GOT3 (cell line): ENCODE data around the gene RTL10.
"Not testable (repeated sequence)": the region's sequence is repeated elsewhere in the genome, so short reads cannot be mapped to it uniquely, and the experiment has no call there.

Source experiments
- DNase-seq: peaks from one replicate; lab custom pipeline; 2025; ENCODE audit warnings: mixed read lengths; lab: John Stamatoyannopoulos, UW

The RTL10 gene

DNA sequence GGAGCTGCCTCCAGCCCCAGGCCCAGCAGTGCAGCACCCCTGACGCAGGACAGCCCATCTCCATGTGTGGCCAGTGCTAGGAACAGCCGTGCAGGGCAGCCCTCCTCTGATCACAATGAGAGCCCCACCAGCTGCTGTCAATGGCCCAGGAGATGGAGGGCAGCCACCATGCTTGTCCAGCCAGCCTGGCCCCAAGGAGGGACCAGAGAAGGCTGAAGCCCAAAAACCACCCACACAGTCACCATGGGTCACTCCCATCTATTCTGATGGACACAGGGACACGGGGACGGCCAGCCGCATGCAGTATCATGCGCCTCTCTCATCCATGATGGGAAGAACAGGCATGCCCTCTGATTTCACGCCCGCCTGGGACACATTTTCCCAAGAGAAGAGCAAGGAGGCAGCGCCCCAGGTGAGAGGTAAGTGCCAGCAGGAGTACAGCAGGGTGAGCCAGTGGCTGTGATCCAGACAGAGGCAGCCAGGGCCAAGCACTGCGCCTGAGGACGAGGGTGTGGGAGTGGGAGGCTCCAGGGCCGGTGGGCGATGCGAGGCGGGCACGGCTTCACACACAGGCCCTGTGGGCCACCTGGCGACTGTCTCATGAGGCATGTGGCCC, 33.6 kb upstream of the RTL10 start:
- no peak for DNase-seq

DNA sequence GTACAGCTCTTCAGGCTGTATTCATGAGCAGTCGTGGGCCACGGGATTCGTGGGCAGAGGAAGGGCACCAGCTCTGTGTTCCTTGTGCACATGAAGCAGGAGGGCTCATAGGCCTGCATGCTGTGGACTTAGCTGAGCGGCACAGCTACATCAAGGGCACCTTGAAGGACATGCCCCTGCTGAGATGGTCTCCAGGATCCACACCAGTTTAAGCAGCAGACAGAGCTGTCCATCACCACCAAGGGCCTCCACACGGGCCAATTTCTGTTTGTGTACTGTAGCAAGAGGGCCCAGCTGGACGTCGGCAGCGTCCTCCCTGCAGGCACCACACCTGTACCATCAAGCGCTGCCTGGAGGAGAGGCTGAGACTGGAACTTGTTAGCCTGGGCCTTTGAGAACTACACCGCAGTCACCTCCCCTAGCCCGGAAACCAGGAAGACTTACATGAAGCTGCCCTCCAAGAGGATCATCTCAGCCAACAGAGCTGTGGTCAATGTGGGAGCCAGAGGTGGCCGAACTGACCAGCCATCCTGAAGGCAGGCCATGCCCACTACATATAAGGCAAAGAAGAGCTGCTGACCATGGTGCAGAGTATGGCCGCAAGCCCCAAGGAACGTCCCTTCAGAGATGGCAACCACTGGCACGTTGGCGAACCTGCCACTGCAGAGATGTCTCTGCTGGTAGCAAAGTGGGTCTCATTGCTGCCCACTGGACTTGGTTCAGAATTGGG, 32.7 kb upstream of the RTL10 start:
- DNase-seq: no peak

DNA sequence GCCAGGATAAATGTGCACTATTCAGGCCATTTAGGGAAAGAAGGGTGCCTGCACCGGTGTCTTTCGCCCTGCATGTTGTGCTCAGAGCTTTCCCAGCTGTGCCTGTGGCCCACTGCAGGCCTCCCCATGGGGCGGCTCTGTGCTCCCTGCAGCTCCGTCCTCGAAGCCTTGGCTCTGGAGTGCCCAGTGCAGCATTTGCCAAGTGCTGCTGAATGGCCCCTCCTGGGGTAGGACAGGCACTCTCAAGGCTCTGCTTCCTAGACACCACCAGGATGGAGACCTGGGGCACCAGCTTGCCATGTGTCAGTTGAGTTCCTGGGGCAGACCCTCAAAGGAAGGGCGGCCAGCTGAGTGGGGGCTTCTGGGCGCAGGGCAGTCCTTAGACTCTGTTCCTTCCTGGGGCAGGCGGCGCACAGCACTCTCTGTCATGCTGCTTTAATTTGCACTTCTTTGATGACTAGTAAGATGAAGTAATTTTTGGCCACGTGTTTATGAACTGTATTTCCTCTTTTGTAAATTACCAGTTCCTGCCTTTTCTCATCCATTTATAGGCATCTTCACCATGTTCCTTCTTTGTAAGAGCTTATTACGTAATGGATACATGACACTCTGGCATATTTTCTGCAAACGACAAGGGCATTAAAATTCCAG, 32.1 kb upstream of the RTL10 start:
- DNase-seq: no peak

DNA sequence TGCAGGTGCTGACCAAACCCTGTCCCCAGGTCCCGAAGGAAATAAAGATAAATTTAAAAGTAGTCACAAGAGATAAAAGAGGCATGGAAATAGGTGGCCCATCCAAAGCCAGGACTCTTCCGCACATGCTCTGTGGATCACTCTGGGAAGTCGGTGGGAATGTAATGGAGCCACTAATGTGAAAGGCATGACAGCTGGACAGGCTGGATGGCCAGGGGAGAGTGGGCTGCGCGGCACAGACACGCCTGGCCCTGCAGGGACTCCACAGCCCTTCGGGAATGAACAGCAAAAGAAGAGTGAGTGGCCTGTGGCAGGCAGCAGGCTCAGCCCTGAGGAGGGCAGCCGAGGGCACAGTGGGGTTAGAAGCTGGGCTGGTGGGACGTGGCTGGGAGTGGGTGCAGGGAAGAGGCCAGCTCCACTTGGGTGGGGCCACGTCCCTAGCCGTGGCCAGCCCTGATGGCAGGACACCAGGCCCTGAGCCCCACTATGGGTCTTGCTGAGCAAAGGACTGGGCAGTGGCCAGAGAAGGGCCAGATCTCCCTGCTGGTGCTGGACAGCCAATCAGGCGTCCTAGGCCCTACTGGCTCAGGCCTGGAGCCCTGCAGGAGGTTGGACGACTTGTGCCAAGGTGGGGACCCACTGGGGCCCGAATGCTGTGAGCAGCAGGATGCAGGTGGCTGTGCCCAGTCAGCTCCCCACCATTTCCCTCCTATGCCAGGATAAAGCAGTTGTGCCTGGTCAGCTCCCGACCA, 31.3 kb upstream of the RTL10 start:
- DNase-seq: no peak

DNA sequence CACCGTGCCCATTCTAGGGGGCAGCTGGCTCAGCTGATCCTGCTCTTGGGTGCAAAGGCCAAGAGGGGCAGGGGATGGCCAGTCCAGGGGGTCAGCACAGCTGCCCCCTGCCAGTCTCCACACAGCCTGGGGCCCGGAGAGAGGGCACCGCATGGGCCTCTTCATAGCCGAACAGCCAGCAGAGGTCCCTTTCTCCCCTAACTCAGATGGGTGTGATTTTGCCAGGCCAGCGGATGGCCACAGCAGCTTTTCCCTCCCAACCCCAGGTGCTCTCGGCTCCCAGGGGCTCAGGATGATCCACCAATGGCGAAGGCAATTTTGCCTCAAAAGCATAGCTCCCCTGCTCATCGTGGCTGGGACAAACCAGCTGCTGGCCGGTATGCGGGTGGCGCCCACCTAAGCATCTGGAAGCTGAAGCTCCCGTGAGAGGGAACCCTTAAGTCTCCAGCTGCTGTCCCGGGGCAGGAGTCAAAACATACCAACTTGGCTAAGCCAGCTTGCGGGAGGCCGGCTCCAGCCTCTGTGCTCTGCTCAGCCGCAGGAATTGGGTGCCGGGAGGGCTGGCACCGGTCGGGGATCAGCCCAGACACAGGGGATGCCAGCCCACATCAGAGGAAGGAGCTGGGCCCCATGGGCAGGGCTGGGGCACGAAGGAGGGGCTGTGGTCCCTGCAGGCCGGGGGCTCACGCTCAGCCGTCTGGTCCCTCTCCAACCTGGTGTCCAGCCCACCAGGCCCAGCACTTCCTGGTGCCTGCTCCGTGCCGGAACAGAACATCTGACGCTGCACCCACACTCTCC, 30.5 kb upstream of the RTL10 start:
- no peak for DNase-seq

DNA sequence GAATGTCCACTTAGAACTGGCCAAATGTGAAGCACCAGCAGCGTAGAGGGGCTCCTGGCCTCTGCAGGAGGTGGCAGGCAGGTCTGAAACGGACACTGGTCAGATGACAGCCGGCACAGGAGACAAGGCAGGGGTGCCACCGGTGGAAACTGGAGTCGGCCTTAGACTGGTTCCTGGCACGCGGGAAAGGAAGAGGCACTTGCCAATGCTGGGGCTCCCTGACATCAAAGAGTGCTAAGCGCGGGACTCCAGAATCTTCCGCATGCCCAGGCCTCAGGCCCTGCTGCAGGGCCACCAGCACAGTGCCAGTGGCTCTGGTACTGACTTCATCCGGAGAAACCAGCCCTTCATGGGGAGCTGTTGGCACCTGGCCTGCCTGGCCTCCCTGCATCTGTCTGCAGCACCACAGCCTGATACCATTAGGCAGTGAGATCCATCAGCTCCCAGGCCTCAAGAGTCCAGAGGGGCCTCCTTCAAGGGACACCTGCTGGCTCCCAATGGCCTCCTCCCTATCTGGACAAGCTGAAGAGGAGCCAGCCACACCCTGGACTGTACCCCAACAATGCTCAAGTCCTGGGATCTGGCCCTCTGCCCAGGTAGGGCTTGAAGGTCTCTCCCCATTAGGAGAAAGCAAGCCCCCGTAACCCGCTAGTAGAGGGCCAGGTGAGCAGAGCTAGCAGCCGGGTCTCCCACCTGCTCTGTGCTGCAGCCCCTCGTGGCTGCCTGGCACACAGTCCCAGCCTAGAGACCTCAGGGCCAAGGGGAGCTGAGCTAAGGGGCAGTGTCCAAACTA, 29.7 kb upstream of the RTL10 start:
- no peak for DNase-seq

DNA sequence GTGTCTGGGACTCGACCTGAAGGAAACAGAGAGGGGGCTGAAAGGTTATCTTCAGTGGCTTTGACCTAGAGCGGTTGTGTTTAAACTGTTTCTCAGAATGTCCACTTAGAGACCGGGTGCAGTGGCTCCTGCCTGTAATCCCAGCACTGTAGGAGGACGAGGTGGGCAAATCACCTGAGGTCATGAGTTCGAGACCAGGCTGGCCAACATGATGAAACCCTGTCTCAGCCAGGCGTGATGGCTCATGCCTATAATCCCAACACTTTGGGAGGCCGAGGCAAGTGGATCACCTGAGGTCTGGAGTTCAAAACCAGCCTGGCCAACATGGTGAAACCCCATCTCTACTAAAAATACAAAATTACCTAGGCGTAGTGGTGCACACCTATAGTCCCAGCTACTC, 28.8 kb upstream of the RTL10 start:
- not testable (repeated sequence) for DNase-seq

DNA sequence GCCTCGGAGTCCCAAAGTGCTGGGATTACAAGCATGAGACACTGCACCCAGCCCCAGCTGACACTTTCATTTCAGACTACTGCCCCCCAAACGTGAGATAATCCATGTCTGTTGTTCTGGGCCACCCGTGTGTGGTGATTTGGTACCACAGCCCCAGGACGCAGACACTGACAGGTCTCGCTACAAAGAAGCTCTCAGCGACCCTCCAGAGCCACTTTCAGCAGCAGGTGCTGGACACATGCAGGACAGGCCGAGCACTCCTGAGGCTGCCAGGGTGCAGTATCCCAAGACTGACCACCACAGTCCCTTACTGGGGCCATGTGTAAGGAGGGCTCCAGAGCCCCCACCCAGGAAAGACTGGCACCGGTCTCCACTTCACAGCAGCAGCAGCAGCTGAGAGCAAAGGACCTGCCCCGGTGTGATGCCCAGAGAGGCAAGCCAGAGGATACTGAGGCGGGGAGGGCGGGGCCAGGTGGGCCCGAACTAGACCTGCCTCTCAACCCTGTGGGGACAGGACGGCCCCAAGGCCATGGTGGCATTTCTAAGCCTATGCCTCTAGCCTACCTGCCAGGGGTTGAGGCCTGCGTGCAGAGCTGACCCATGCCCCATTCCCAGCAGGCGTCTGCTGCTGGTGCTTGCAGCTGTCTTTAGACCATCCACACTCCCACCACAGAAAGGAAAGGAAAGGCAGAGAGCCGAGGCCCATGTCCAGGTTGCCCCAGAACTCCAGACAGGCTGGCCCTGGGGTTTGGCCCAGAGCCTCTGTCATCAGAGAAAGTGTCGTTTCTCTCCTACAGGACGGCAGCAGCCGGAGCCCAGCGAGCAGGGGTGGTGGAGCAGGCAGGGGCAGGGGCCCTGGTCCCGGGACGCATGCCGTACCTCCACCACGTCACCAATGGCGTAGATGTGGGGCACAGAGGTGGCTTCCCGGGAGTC, 28.0 kb upstream of the RTL10 start:
- no peak for DNase-seq

DNA sequence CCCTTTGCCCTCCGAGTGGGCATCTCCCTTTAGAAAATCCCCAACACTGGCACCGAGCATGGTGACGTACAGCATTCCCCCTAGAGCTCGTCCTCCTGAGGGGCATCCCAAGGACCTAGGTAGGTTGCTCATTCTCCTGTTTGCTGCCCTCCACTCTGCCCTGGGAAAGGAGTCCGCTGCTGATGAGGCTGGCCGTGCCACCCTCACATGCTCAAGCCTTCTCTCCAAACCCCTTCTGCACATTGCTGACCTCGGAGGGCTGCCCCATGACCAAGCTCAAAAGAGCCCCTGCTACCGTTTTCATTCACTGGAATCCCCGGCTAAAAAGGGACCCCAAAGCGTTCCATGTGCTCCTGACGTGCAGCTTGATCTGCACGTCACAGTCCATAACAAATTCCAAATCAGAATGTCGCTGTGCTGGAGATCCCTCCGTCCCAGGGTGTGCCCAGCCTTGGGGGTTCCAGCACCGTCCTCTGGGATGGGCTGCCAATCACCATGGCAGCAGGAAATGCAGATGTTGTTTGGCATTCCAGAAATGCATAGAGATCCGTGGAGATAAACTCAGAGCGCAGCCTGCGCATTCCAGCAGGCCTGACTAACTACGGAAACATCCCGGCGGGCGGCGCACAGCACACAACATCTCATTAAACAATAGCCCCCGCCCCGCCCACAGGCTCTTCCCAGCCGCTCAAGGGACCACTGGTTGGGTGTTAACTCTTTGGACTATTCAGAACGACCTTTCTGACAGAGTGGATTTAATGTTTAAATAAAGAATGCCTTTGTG, 26.3 kb upstream of the RTL10 start:
- DNase-seq: no peak

DNA sequence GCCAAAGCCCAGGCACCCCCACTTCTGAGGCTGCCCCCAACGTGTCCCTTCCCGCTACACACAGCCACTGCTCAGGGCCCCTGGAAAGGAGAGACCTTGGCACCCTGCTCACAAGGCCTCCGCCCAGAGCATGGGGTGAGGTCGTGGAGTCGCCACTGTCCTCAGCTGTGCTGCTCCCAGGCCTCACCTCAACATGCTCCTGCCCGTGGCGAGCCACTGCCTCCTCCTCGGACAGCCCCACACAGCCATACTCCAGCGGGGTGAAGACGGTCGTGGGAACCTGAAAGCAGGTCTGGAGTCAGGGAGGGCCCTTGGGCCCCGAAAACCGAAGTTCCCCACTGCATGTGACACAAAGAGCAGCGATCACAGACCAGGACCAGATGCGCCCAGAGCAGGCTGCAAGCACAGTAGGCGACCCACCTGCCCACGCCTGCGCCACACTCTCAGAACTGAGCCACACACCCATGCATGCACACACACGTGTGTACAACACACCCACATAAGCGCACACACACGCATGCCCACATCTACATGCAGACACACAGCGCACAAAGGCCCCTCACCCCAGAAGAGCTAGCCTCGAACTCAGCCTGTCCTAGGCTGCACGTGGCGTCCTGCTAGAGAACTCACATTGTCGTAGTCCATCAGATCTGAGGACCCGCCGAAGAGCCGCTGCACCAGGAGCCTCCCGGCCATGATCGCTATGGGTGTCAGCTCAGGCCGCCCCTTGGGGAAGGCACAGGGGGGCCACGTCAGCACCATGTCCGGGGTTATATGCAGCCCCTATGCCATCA, 25.5 kb upstream of the RTL10 start:
- no peak for DNase-seq

DNA sequence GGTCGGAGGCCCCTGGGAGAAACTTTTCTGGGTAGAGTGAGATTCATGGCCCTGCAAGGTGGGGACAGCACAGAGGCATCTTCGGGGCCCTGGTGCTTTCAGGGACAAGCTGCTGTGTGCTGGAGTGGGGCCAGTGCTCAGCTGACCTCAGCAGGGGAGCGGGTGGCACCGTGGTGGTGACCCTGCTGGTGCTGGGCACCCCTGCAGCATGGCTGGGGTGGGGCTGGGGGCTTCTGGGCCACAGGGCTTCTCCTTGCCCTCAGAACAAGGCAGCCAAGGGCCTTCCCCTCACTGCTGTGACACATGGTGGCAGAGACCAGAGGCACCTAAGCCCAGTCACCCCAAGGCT, 24.9 kb upstream of the RTL10 start:
- DNase-seq: no peak

DNA sequence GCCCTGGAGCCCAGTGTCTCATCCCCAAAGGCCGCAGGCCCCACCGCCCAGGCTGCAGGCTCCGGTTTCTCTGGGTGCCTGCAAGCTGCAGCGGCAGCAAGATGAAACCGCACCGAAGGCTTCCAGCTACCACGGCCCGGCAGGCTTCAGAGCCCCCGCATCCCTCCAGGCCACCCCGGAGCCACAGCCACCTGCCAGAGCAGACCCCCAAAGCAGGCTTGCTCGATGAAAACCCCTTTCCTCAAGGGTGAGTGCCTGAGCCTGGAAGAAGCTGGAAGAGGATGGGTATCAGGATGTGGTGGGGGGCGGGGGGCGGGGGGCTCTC, 24.5 kb upstream of the RTL10 start:
- DNase-seq: no peak

DNA sequence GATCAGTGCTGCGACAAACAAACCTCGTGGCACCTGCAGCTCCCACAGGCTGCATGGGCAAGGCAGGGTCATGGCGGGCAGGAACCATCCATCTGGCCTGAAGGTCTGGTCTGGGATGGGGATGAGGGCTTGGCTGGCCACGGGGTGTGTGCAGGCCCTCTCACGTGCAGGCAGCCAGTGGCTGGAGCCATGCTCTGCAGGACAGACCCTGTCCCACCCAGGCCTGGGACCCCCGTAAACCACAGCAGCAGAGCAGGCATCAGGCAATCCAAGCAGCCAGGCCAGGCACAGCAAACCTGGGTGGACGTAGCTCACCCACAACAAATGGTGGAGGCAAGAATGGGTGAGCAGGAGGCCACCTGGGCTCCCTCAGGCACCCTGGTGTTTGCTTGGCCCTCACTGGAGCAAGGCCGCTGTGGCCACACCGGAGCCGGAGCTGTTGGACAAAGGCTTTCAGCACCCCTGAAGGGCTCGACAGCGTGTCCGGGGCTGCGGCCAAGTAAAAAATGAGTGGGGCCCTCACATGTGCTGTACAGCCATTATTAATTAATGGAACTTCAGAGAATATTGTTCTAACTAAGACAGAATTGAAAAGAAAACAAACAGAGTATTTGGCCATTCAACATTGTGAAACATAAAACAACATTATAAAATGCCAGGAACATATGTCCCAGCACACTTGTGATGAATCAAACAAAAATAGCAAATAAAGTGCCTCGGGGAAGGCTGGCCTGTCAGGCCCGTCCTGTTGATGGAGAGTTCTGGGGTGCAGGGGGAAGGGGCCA, 24.0 kb upstream of the RTL10 start:
- DNase-seq: no peak

DNA sequence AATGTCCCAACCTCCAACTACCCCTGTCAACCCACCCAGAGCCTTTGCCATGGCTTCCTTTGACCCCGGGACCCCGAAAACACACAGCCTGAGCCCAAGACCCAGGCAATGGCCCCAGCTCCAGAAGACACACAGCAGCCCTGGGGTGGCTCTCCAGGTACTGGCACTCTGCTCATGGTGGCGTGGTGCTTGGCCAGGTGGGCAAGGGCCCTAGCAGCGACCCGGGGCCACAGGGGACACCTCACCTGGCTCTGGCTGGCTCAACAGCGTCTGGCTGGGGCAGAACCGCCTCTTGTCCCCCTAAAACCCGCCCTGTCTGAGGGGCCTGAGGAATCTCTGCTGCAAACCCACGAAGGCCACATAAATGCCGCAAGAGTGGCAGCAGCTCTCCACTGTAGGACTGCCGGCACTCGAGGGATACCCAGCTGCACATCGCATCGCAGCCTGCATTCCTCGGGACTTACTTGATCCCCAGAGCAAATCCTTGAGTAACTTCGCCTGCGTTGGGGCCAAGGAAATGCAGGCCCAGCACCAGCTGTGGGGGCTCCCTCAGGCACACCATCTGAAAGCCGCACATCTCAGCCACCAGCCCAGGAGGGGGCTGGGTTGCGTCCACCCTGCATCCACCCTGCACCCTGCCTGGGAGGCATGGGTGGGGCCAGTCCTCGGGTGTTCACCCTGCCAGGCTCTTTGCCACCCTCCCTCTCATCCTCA, 23.1 kb upstream of the RTL10 start:
- no peak for DNase-seq

DNA sequence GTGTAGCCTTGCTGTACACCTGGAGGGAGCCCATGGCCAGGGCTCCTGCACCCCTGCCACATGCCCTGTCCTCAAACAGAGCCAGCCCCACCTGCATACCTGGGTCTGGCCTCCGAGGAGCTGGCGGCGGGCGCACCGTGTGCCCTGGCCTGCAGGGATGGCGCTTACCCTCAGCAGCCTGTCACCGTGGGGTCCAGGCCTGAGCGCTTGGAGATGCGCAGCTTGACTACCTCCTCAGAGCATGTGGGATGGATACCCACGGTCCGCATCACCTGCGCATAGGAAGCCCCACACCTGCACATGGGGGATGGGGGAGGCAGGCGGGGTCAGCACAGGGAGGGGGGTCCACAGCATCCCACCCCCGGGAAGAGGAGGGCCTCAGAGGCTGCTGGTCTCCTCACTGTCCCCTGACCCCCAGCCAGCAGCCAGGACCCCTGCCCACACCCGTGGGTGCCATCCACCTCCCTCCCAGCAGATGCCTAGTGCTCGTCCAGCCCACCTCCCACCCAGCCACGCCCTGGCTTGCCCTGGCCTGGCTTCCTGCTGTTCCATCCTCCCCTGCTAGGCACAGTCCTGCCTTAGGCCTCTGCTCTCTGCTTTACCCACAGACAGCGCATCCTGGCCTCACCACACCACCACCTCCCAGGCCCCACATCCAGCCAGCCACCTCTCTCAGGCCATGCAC, 22.4 kb upstream of the RTL10 start:
- DNase-seq: no peak

DNA sequence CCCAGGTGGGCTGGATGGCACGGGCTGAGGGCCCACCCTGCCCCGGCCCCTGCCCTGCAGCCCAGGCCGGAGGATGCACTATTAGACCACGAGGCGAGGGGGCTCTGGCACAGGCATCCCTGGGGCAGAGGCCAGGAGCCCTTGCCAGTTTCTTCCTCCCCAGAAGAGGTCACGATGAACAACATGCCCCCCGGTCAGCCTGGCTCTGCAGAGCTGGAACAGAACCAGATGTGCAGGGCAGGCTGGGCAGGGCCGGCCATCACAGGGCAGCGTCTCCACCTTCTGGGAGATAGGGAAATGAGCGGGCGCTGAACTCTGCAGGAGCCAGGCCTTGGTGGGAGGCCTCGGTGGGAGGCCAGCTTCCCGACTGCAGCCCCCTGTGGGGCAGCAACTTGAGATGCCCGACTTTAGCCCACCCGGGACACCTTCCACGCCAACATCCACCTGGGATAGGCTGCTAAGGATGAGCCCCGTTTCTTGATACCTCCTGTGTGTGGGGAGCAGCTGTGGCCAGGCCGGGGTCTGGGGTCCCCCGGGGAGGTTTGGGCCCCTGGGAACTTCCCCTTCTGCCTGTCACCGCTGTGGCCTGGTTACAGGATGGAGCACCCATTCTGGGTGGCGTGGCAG, 21.8 kb upstream of the RTL10 start:
- no peak for DNase-seq
